ENCODE measurements around the gene AVPR1B.
"Not testable (repeated sequence)": the region's sequence is repeated elsewhere in the genome, so short reads cannot be mapped to it uniquely, and the experiment has no call there.

AVPR1B gene

GRCh38 chr1:206080026-206080820 lies 37.0 kb downstream of the AVPR1B start:
- DNase-seq = no peak

DNA sequence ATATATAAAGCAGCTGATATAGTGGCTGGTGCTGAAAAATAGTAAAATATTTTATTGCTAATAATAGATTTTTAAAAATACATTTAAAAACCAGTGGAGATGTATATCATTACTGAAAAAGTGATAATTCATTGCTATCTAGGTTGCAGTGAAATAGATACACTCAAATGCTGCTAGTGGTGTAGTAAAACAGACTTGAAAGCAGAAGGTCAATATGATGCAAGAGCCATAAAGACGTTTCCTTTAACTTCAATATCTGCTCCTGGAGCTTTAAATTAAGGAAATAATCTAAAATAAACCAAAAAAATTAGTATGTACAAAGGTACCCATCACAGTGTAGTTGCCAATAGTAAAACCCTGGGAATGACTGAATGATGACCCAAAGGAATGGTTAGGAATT lies 38.1 kb downstream of the AVPR1B start:
- no peak for DNase-seq

DNA sequence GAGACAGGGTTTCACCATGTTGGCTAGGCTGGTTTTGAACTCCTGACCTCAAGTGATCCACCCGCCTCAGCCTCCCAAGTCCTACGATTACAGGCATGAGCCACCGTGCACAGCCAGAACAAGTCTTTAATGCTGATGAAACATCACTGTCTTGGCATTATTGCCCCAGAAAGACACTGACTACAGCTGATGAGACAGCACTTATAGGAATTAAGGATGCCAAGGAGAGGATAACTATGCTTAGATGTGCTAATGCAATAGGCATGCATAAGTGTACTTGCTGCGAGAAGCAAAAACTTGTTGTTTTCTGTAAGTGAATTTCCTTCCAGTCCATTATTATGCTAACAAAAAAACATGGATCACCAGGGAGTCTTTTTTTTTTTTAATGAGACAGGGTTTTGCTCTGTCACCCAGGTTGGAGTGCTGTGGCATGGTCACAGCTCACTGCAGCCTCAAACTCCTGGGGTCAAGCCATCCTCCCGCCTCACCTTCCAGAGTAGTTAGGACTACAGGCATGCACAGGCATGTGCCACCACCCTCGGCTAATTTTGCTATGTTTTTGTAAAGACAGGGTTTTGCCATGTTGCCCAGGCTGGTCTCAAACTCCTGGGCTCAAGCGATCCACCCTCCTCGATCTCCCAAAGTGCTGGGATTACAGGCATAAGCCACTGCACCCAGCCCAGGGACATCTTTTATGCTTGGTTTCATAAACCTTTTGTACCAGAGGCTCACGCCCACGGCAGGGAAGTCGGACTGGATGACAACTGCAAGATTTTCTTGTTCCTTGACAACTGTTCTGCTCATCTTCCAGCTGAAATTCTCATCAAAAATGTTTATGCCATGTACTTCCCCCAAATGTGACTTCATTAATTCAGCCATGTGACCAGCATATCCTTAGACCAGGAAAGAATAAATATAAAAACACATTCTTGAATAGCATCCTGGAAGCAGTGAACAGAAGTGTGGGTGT lies 41.1 kb downstream of the AVPR1B start:
- no peak for DNase-seq

- DNase-seq = no peak
Observed at GRCh38 chr1:206074839-206075238, 42.3 kb downstream of the AVPR1B start.

GRCh38 chr1:206070627-206071304 lies 46.4 kb downstream of the AVPR1B start:
- DNase-seq = no peak

DNA sequence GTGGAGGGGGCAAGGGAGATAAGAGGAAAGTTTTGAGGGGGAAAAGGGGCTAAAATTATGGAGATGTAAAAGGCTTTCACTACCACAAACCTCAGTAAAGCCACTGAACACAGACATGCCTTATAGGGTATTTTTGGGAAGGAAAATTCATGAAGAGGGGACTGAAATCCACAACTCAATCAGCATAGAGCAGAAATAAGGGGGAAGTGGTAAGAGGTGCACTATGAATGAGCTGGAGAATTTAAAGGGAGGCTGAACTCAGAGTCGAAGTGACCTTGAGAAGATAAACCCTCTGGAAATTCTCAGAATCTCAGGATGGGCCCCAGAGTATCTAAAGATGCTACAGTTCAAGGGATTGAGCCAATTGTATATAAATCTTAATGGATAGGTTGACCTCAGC lies 48.9 kb downstream of the AVPR1B start:
- no peak for DNase-seq

DNA sequence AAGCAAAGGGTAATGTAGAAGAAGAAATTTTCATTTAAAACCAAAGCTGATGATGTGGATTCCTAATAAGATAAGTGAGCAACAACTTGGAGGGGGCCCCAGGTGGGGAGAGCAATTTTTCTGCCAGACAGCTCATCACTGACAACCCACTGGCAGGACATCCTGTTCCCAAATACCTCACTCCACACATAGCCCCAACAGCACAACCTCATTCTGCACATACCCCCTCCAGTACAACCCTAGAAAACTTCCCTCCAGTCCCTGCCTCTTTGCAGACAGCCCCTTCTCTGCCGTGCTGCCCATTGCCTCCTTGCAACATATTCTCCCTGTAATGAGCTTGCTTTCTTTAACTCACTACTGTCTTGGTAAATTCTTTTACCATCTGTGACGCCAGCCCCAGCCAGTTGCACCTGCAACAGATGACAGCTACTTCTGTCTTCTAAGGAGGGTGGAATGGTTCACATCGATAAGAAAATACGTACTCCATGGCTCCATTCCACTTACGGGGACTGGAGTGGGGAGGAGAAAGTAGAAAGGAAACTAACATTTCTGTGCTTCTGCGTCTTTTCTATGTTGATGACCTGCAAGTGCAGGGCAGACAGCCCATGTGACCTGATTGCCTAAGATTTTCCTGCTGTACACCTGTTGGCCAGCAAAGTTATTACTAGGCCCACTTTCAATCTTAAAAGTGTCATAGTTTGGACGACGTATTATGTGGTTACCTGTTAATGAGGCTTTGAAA lies 49.5 kb downstream of the AVPR1B start:
- DNase-seq = no peak

DNA sequence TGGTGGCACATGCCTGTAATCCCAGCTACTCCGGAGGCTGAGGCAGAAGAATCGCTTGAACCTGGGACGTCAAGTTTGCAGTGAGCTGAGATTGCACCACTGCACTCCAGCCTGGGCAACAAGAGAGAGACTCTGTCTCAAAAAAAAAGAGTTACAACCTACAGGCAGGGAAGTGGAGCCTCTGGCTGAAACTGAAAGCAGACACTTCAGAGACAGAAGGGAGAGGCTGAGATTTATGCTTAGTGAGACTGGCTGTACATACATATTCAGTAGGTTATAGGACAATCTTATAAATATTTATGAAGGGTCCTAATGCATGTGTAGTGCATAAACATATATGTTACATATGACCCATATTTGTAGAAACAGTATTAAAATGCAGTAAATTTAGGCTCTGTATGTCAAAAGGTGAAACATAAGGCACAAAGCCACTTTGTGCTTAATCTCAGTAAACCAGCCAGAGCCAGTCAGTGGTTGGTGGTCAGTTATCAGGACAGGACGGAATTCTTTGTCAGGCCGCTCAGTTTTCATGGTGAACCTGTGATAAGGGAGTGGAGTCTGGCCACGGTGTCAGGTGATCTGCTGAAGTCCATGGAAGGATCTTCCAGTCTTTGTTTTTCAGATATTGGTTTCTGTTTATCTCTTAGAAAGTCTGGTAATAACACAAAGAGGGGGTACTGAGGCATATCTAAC lies 50.6 kb downstream of the AVPR1B start:
- DNase-seq = no peak

GRCh38 chr1:206065547-206066145 lies 51.5 kb downstream of the AVPR1B start:
- no peak for DNase-seq

DNA sequence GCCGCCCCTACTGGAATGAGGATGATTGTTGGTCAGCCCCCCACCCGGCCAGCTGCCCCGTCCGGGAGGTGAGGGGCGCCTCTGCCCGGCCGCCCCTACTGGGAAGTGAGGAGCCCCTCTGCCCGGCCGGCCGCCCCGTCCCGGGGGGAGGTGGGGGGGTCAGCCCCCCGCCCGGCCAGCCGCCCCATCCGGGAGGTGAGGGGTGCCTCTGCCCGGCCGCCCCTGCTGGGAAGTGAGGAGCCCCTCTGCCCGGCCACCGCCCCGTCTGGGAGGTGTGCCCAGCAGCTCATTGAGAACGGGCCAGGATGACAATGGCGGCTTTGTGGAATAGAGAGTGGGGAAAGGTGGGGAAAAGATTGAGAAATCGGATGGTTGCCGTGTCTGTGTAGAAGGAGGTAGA lies 52.7 kb downstream of the AVPR1B start:
- not testable (repeated sequence) for DNase-seq

DNA sequence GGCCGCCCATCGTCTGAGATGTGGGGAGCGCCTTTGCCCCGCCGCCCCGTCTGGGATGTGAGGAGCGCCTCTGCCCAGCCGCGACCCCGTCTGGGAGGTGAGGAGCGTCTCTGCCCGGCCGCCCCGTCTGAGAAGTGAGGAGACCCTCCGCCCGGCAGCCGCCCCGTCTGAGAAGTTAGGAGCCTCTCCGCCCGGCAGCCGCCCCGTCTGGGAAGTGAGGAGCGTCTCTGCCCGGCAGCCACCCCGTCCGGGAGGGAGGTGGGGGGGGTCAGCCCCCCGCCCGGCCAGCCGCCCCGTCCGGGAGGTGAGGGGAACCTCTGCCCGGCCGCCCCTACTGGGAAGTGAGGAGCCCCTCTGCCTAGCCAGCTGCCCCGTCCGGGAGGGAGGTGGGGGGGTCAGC lies 53.2 kb downstream of the AVPR1B start:
- not testable (repeated sequence) for DNase-seq

DNA sequence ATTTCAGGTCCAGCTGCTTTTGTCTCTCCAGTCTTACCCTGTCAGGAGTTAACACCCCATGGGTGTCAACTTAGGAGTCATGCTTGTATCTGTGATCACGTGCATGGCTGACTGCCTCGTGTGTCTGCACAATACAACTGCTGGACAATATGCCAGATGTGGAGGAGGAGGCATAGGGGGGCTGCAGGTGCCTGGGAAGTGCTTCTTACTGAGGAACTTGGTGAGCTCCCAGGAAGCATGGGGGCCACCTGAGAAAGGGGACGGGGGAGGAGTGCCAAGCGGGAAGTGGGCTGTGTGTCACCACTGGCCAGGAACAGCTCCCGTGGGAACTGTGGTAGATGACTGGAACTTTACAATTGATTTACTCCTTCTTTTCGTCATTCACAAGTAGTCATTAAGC lies 54.7 kb downstream of the AVPR1B start:
- DNase-seq = no peak

DNA sequence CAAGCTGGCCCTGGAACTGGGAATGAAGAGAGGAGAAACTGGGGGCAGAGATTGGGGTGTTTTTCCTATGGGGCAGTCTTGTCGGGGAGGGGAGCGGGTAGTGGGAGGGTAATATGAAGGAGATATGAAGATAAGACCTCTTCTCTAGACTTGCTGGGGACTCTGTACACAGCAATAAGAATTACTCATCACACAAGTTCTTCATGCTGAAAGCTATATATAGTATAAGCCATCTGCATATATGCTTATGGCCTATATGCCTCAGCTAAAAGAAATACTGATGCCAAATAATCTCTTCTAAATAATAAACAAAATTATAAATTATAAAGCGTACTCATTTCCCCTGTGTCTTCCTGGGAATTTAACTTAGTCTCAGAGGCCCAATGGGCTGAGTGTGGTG lies 56.3 kb downstream of the AVPR1B start:
- no peak for DNase-seq

Measured in NCI-H2081 treated with DMSO at 0.1 percent for 48 hours (cell line).